SK-N-SH treated with all-trans-retinoic acid at 6 μM for 48 hours (cell line): Measurements from ENCODE around the gene LSMEM2.

Experiments
- ATAC-seq: fragments of 200-7000 bp; cut with Tn5 transposase; 3 replicates; pipeline ENCODE4 v1.9.1; 2020; ENCODE audit warnings: mild to moderate bottlenecking, moderate library complexity
- ARNTL ChIP-seq: fragments of 450-650 bp; formaldehyde crosslinking; IDR thresholded peaks from 2 replicates; pipeline ENCODE4 v1.5.0; 2020; ENCODE audit warnings: low read depth, mild to moderate bottlenecking, moderate library complexity, borderline replicate concordance
- CSDC2 ChIP-seq: fragments of 250-450 bp; sonication (Bioruptor Pico); IDR thresholded peaks from 2 replicates; pipeline ENCODE4 v1.5.0; 2020; ENCODE audit warnings: mild to moderate bottlenecking, moderate library complexity
- CSRNP3 ChIP-seq: fragments of 250-450 bp; sonication (Bioruptor Pico); IDR thresholded peaks from 2 replicates; pipeline ENCODE4 v1.5.1; 2021; ENCODE audit warnings: mild to moderate bottlenecking, moderate library complexity
- ESRRG ChIP-seq: fragments of 250-450 bp; sonication (Bioruptor Pico); IDR thresholded peaks from 2 replicates; pipeline ENCODE4 v1.6.1; 2021; ENCODE audit warnings: mild to moderate bottlenecking
- GLIS3 ChIP-seq: fragments of 250-450 bp; sonication (Bioruptor Pico); IDR thresholded peaks from 2 replicates; pipeline ENCODE4 v1.5.0; 2020; ENCODE audit warnings: mild to moderate bottlenecking, moderate library complexity
- ISL1 ChIP-seq: fragments of 250-450 bp; sonication (Bioruptor Pico); IDR thresholded peaks from 2 replicates; pipeline ENCODE4 v2.1.2; 2022; ENCODE audit warnings: mild to moderate bottlenecking, moderate library complexity
- OSR1 ChIP-seq: fragments of 250-450 bp; sonication (Bioruptor Pico); IDR thresholded peaks from 2 replicates; pipeline ENCODE4 v1.8.0; 2022; ENCODE audit warnings: moderate library complexity, mild to moderate bottlenecking, inconsistent platforms
- PATZ1 ChIP-seq: fragments of 250-450 bp; sonication (Bioruptor Pico); IDR thresholded peaks from 2 replicates; pipeline ENCODE4 v1.8.0; 2020; ENCODE audit warnings: mild to moderate bottlenecking, moderate library complexity, borderline replicate concordance
- PPARA ChIP-seq: fragments of 250-450 bp; sonication (Bioruptor Pico); IDR thresholded peaks from 2 replicates; pipeline ENCODE4 v1.5.0; 2020; ENCODE audit warnings: mild to moderate bottlenecking, borderline replicate concordance
- RARB ChIP-seq: fragments of 250-450 bp; sonication (Bioruptor Pico); IDR thresholded peaks from 2 replicates; pipeline ENCODE4 v1.8.0; 2021; ENCODE audit warnings: mild to moderate bottlenecking, moderate library complexity
- SNAI2 ChIP-seq: fragments of 250-450 bp; sonication (Bioruptor Pico); IDR thresholded peaks from 2 replicates; pipeline ENCODE4 v1.5.0; 2020; ENCODE audit warnings: mild to moderate bottlenecking, moderate library complexity
- TCF4 ChIP-seq: fragments of 250-450 bp; sonication (Bioruptor Pico); IDR thresholded peaks from 2 replicates; pipeline ENCODE4 v1.8.0; 2021; ENCODE audit warnings: mild to moderate bottlenecking, moderate library complexity, borderline replicate concordance
- TSHZ2 ChIP-seq: fragments of 250-450 bp; sonication (Bioruptor Pico); IDR thresholded peaks from 2 replicates; pipeline ENCODE4 v1.5.0; 2020; ENCODE audit warnings: mild to moderate bottlenecking, moderate library complexity
- ZC3H10 ChIP-seq: fragments of 250-450 bp; sonication (Bioruptor Pico); IDR thresholded peaks from 2 replicates; pipeline ENCODE4 v1.5.1; 2021; ENCODE audit warnings: mild to moderate bottlenecking, moderate library complexity
- ZFP3 ChIP-seq: fragments of 250-450 bp; sonication (Bioruptor Pico); IDR thresholded peaks from 2 replicates; pipeline ENCODE4 v1.5.0; 2020; ENCODE audit warnings: mild to moderate bottlenecking, moderate library complexity
- ZFP30 ChIP-seq: fragments of 450-650 bp; formaldehyde crosslinking; IDR thresholded peaks from 2 replicates; pipeline ENCODE4 v1.5.0; 2022; ENCODE audit warnings: mild to moderate bottlenecking, moderate library complexity
- ZNF70 ChIP-seq: fragments of 450-650 bp; formaldehyde crosslinking; IDR thresholded peaks from 2 replicates; pipeline ENCODE4 v1.5.0; 2020; ENCODE audit warnings: mild to moderate bottlenecking, moderate library complexity
- ZNF8 ChIP-seq: fragments of 450-650 bp; formaldehyde crosslinking; IDR thresholded peaks from 2 replicates; pipeline ENCODE4 v1.5.0; 2020; ENCODE audit warnings: mild to moderate bottlenecking, moderate library complexity

LSMEM2 gene

GRCh38 chr3:50319181-50319893 lies 40.5 kb downstream of the LSMEM2 start:
- ATAC-seq, result no peak
- no peak for TF ChIP-seq ZFP30

GRCh38 chr3:50319894-50320625 lies 41.2 kb downstream of the LSMEM2 start:
- ATAC-seq, result no peak
- TF ChIP-seq TCF4 (no peak), SNAI2 (no peak)

GRCh38 chr3:50320853-50321335 lies 42.0 kb downstream of the LSMEM2 start:
- TF ChIP-seq ZC3H10 (CRISPR knock-in tag), result no peak
- 0 out of 2 replicates have a peak, but pooled peaks have one; percentile 9 for TF ChIP-seq CSDC2 (CRISPR knock-in tag)
- no peak for TF ChIP-seq ARNTL (CRISPR knock-in tag)
- no peak for TF ChIP-seq RARB
- ATAC-seq, result peak; percentile 65

- ATAC-seq, result peak; percentile 86
These were observed 42.6 kb downstream of the LSMEM2 start for GRCh38 chr3:50321336-50322114.

GRCh38 chr3:50322115-50322385 lies 43.2 kb downstream of the LSMEM2 start:
- TF ChIP-seq CSRNP3 (CRISPR knock-in tag) (no peak), PATZ1 (CRISPR knock-in tag) (no peak), PPARA (CRISPR knock-in tag) (no peak), ZFP3 (CRISPR knock-in tag) (no peak), ZC3H10 (CRISPR knock-in tag) (no peak), ZNF70 (CRISPR knock-in tag) (no peak), OSR1 (CRISPR knock-in tag) (no peak), GLIS3 (CRISPR knock-in tag) (no peak), ESRRG (no peak), ZNF8 (CRISPR knock-in tag) (no peak), ISL1 (CRISPR knock-in tag) (no peak), ZFP30 (no peak), TCF4 (no peak)
- TF ChIP-seq, all 23 proteins: peak for 0
- no peak for ATAC-seq

More at GRCh38 chr3:50321336-50322114, 42.6 kb downstream of the LSMEM2 start:
- no peak for TF ChIP-seq PPARA (CRISPR knock-in tag)
- no peak for TF ChIP-seq ZFP30
- TF ChIP-seq TSHZ2 (CRISPR knock-in tag), result 0 out of 2 replicates have a peak, but pooled peaks have one; percentile 39
- TF ChIP-seq CSDC2 (CRISPR knock-in tag), result no peak
- TF ChIP-seq GLIS3 (CRISPR knock-in tag), result no peak
